ENCODE measurements around the gene RSBN1.

DNA sequence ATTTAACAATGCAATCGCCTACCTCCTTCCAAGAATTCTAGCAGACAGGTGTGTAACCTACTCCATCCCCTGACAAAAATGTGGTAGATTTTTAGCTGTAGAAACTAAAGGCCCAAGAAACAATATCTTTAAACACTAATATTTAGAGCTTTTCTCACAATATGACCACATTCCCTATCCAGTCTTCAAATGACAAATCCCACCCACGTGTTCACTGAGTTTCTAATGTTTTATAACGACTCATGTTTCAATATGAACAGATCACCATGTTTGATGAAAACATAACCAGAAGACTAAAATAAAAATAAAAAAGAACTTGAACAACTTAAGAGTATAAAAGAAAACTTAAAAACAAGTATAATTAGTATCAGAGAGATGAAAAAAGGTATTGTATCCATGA is 24.6 kb downstream of the RSBN1 start:
- TF ChIP-seq POLR2AphosphoS5 (IDR thresholded peaks at IDR 0.05): no peak
- TF ChIP-seq, protein P1, sequence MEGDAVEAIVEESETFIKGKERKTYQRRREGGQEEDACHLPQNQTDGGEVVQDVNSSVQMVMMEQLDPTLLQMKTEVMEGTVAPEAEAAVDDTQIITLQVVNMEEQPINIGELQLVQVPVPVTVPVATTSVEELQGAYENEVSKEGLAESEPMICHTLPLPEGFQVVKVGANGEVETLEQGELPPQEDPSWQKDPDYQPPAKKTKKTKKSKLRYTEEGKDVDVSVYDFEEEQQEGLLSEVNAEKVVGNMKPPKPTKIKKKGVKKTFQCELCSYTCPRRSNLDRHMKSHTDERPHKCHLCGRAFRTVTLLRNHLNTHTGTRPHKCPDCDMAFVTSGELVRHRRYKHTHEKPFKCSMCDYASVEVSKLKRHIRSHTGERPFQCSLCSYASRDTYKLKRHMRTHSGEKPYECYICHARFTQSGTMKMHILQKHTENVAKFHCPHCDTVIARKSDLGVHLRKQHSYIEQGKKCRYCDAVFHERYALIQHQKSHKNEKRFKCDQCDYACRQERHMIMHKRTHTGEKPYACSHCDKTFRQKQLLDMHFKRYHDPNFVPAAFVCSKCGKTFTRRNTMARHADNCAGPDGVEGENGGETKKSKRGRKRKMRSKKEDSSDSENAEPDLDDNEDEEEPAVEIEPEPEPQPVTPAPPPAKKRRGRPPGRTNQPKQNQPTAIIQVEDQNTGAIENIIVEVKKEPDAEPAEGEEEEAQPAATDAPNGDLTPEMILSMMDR (IDR thresholded peaks at IDR 0.05): no peak
- no peak for TF ChIP-seq POLR2A (IDR thresholded peaks at IDR 0.05; ENCODE audit: low read depth)

Data from esophagus muscularis mucosa (tissue), 3 donors.